Endodermal cell (in vitro differentiated cells): ENCODE measurements around the gene SCAND1. TPM values are rescaled to one million over a fixed set of nuclear protein-coding genes. Genes with fewer than 3 reads are reported as not detected.
A peak's percentile ranks its signal among the peaks of the same experiment; 100 is the strongest.

Source experiments
- DNase-seq: peaks from one replicate; pipeline ENCODE4 v3.0.0-alpha.2; 2017
- H3K27ac ChIP-seq: 2 replicates; pipeline ENCODE4 v1.5.1; 2013; ENCODE audit warnings: mild to moderate bottlenecking, low read depth, low read length, moderate library complexity
- H3K27me3 ChIP-seq: 2 replicates; pipeline ENCODE4 v1.6.1; 2013; ENCODE audit warnings: mild to moderate bottlenecking, low read length, moderate library complexity; ENCODE audit not compliant: insufficient read depth, control insufficient read depth, poor library complexity, severe bottlenecking
- H3K36me3 ChIP-seq: 2 replicates; pipeline ENCODE4 v1.7.0; 2013; ENCODE audit warnings: mild to moderate bottlenecking, low read length, moderate library complexity; ENCODE audit not compliant: control insufficient read depth, insufficient read depth
- H3K4me1 ChIP-seq: one replicate; pipeline ENCODE4 v1.7.0; 2013; ENCODE audit warnings: low read length; ENCODE audit not compliant: control insufficient read depth, insufficient read depth
- H3K4me3 ChIP-seq: 2 replicates; pipeline ENCODE4 v1.5.1; 2013; ENCODE audit warnings: mild to moderate bottlenecking, low read length, moderate library complexity
- H3K9ac ChIP-seq: 2 replicates; pipeline ENCODE4 v1.6.1; 2013; ENCODE audit warnings: mild to moderate bottlenecking, low read length, moderate library complexity; ENCODE audit not compliant: poor library complexity, severe bottlenecking; ENCODE audit errors: extremely low read depth
- H3K9me3 ChIP-seq: 2 replicates; pipeline ENCODE4 v1.6.1; 2013; ENCODE audit warnings: mild to moderate bottlenecking, low read length, moderate library complexity; ENCODE audit not compliant: control insufficient read depth
- H3K27ac Mint-ChIP-seq: 2 replicates; pipeline ENCODE4 v1.8.0; 2020; ENCODE audit warnings: mixed read lengths
- H3K27me3 Mint-ChIP-seq: 2 replicates; pipeline ENCODE4 v1.8.0; 2021; ENCODE audit warnings: mild to moderate bottlenecking, mixed read lengths; ENCODE audit not compliant: insufficient read depth
- H3K36me3 Mint-ChIP-seq: 2 replicates; pipeline ENCODE4 v1.8.0; 2020; ENCODE audit warnings: low read depth, mixed read lengths
- H3K4me1 Mint-ChIP-seq: 2 replicates; pipeline ENCODE4 v1.8.0; 2020; ENCODE audit warnings: mixed read lengths
- H3K4me3 Mint-ChIP-seq: 2 replicates; pipeline ENCODE4 v1.8.0; 2020; ENCODE audit warnings: mild to moderate bottlenecking, moderate library complexity, mixed read lengths
- H3K9me3 Mint-ChIP-seq: 2 replicates; pipeline ENCODE4 v1.8.0; 2020; ENCODE audit warnings: mild to moderate bottlenecking, mixed read lengths
- CTCF ChIP-seq: fragments of 200-600 bp; sonication (generic); conservative IDR thresholded peaks from 2 replicates; pipeline ENCODE4 v1.5.0; 2021; ENCODE audit warnings: antibody characterized with exemption, mild to moderate bottlenecking
- WGBS, 2 experiments: methylation state at CpG; one replicate each; pipeline versions ENCODE4 v1.1.5 to v1.1.7; 2013; ENCODE audit warnings: missing lambda C conversion rate in 2 of 2, mixed read lengths in 1 of 2; ENCODE audit not compliant: insufficient coverage in 1 of 2, insufficient read length in 1 of 2; 5-methylcytosine and 5-hydroxymethylcytosine counted together
- total RNA-seq, 2 donors: library from RNA; stranded (reverse); fragmentation: NEBNext Ultra II Directional in 1 of 2; extraction: Animal tissue kit (Norgen Biotek cat#: 25700) in 1 of 2; gene quantifications; 2 replicates in 1 of 2; 3 replicates in 1 of 2; pipeline ENCODE4 v1.2.1, GENCODE V29; 2021

SCAND1 gene
- total RNA-seq, 2 donors from 2014 or later: 56.3 to 59.5 TPM

DNA sequence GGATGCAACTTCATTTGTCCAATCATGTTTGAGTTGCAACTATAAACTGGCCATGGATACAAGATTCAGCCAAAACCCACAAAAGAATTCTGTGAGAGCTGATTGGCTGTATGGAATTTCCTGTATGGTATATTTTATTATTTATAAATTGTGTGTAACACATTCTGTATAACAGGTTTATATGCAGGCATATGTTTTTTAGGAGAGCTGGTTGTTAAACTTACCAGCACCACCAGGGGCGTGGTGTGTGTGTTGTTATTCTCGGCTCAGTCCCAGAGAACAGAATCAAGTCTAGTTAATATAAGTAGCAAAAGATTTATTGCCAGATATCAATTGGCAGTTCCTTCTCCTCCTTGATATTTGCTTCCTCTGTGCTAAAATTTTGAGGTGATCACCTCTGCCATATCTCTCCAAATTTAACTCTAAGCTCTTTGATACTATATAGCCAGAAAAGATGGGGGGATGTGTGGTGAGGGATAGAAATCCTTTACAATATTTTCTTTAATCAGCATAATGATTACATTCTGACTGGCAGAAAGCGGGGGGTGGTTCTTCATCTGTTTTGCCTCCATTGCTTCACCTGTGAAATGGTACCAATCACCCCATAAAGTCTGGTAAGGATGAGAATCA, 37.0 kb upstream of the SCAND1 start:
- peak; percentile 59 for DNase-seq
- no peaks in the 10 kb centered on the region for H3K9me3 ChIP-seq
- TF ChIP-seq CTCF: peak; percentile 74
- Mint-ChIP-seq H3K9me3 (no peaks in the 10 kb centered on the region), H3K4me1 (peaks cover 5% of the 10 kb centered on the region), H3K4me3 (no peak overlapping the region), H3K27ac (no peak overlapping the region), H3K36me3 (no peaks in the 10 kb centered on the region), H3K27me3 (peaks cover 6% of the 10 kb centered on the region)
- H3K4me1 ChIP-seq: no peaks in the 10 kb centered on the region
- no peak overlapping the region for H3K4me3 ChIP-seq
- H3K27me3 ChIP-seq: peaks cover 7% of the 10 kb centered on the region
- H3K36me3 ChIP-seq: no peaks in the 10 kb centered on the region
- WGBS, 2 experiments: 44% methylated on average over 2 of the region's 3 CpGs; no CpG with 5 or more reads in 1 of the 2 experiments
- no peak overlapping the region for H3K27ac ChIP-seq
- no peak overlapping the region for H3K9ac ChIP-seq

- Mint-ChIP-seq H3K36me3 (no peaks in the 10 kb centered on the region), H3K27ac (no peak overlapping the region), H3K4me3 (no peak overlapping the region), H3K27me3 (peaks cover 6% of the 10 kb centered on the region), H3K9me3 (no peaks in the 10 kb centered on the region), H3K4me1 (peaks cover 3% of the 10 kb centered on the region)
- Histone ChIP-seq H3K4me1 (no peaks in the 10 kb centered on the region), H3K9ac (no peak overlapping the region), H3K9me3 (no peaks in the 10 kb centered on the region), H3K27ac (no peak overlapping the region), H3K36me3 (no peaks in the 10 kb centered on the region), H3K4me3 (no peak overlapping the region), H3K27me3 (peaks cover 7% of the 10 kb centered on the region)
- 100% methylated on average over 1 of the region's 2 CpGs for WGBS, 2 experiments
- no peak for TF ChIP-seq CTCF
- DNase-seq: no peak
Observed at GRCh38 chr20:35988910-35989463, 34.7 kb upstream of the SCAND1 start.

- DNase-seq: no peak
- Histone ChIP-seq H3K27ac (no peak overlapping the region), H3K27me3 (peaks cover 7% of the 10 kb centered on the region), H3K4me1 (no peaks in the 10 kb centered on the region), H3K4me3 (no peak overlapping the region), H3K36me3 (no peaks in the 10 kb centered on the region), H3K9me3 (no peaks in the 10 kb centered on the region), H3K9ac (no peak overlapping the region)
- Mint-ChIP-seq H3K27me3 (peaks cover 6% of the 10 kb centered on the region), H3K36me3 (no peaks in the 10 kb centered on the region), H3K4me3 (no peak overlapping the region), H3K9me3 (no peaks in the 10 kb centered on the region), H3K4me1 (no peaks in the 10 kb centered on the region), H3K27ac (no peak overlapping the region)
- WGBS, 2 experiments: 89 to 100% methylated on average over 1 to 2 of the region's 2 CpGs
- no peak for TF ChIP-seq CTCF
Observed at GRCh38 chr20:35985806-35986205, 31.5 kb upstream of the SCAND1 start.
